A673 (cell line): ENCODE results near the gene EVI2A. TPM values are rescaled to one million over a fixed set of nuclear protein-coding genes. Genes with fewer than 3 reads are reported as not detected.

Experiments
- BruUV-seq: library from RNA; stranded (reverse); fragments of 400-500 nt; replicated peaks from 2 replicates; lab custom pipeline; 2021; lab: Mats Ljungman, UMichigan
- CTCF ChIA-PET: fragments of 300-600 bp; sonication (Branson Sonifier 250); formaldehyde crosslinking; loops from one replicate; lab custom pipeline; 2022; ENCODE audit warnings: antibody characterized with exemption; lab: Charles Lee
- POLR2A ChIA-PET: fragments of 300-600 bp; sonication (Branson Sonifier 250); formaldehyde crosslinking; loops from one replicate; lab custom pipeline; 2022; ENCODE audit warnings: antibody characterized with exemption; ENCODE audit not compliant: low non-redundant PET; lab: Charles Lee
- DNase-seq: peaks from one replicate; pipeline ENCODE4 v3.0.0-alpha.2; 2015; ENCODE audit warnings: low spot score
- H3K27ac ChIP-seq: fragments of 200-600 bp; sonication (generic); 2 replicates; pipeline ENCODE4 v1.5.1; 2016; ENCODE audit warnings: mixed run types, low read depth, mild to moderate bottlenecking, mixed read lengths, antibody characterized with exemption, low read length; ENCODE audit not compliant: poor library complexity, severe bottlenecking
- H3K27me3 ChIP-seq: fragments of 200-600 bp; sonication (generic); replicated peaks from 2 replicates; pipeline ENCODE4 v1.6.1; 2017; ENCODE audit warnings: mixed run types, low read depth, mild to moderate bottlenecking, mixed read lengths, antibody characterized with exemption, low read length; ENCODE audit not compliant: insufficient read depth, poor library complexity
- H3K36me3 ChIP-seq: fragments of 200-600 bp; sonication (generic); 2 replicates; pipeline ENCODE4 v1.6.1; 2016; ENCODE audit warnings: mixed run types, mild to moderate bottlenecking, mixed read lengths, antibody characterized with exemption, low read length; ENCODE audit not compliant: insufficient read depth, poor library complexity, severe bottlenecking
- H3K4me1 ChIP-seq: fragments of 200-600 bp; sonication (generic); 2 replicates; pipeline ENCODE4 v1.6.1; 2017; ENCODE audit warnings: mixed run types, mild to moderate bottlenecking, mixed read lengths, antibody characterized with exemption, low read length; ENCODE audit not compliant: insufficient read depth, poor library complexity, severe bottlenecking
- H3K4me3 ChIP-seq: fragments of 200-600 bp; sonication (generic); 2 replicates; pipeline ENCODE4 v1.5.1; 2016; ENCODE audit warnings: low read depth, mixed run types, mild to moderate bottlenecking, mixed read lengths, low read length; ENCODE audit not compliant: poor library complexity, severe bottlenecking
- H3K9me3 ChIP-seq: fragments of 200-600 bp; sonication (generic); 2 replicates; pipeline ENCODE4 v1.6.1; 2016; ENCODE audit warnings: mixed run types, low read depth, mild to moderate bottlenecking, mixed read lengths, antibody characterized with exemption, low read length; ENCODE audit not compliant: poor library complexity, severe bottlenecking
- EZH2 ChIP-seq: fragments of 200-600 bp; sonication (generic); IDR thresholded peaks from 2 replicates; pipeline ENCODE4 v1.6.1; 2017; ENCODE audit warnings: borderline replicate concordance, low read depth, mild to moderate bottlenecking, mixed read lengths, antibody characterized with exemption, low read length; ENCODE audit not compliant: poor library complexity, severe bottlenecking
- intact Hi-C: fragments of 100-400 bp; cut with micrococcal nuclease; formaldehyde crosslinking; loops from one replicate; pipeline ENCODE4 v1.10.0; 2022; ENCODE audit not compliant: unreplicated experiment
- total RNA-seq: library from RNA; stranded (reverse); gene quantifications from 2 replicates; pipeline ENCODE4 v1.2.3, GENCODE V29; 2021
- TF ChIP-seq, protein P1 (sequence below): fragments of 300-800, 200-600 bp; sonication (generic); conservative IDR thresholded peaks from 2 replicates; pipeline ENCODE4 v1.5.1; 2017; ENCODE audit warnings: low read depth, mild to moderate bottlenecking, antibody characterized with exemption, low read length, moderate library complexity, mixed read lengths

Gene EVI2A
- total RNA-seq, 1 experiment from 2014 or later, result not detected

DNA sequence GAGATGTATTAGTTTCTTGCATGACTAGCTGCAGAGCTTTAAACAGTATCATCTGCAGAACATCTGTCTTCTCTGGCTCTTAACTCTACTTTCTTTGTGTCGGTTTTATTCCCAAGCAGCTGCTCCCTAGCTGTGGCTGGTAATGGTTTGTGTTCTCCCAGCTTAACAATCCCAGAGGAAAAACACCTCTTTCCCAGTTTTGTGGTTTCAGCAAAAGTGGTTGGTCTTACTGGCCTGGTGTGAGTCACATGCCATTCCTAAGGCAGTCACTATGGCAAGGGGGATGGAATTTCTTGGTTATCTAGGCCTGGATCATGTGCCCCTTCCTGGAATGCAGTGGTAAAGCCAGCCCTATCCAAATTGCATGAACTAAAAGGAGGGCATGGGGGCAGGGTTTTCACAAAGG, 51.8 kb downstream of the EVI2A start:
- no peak overlapping the region for H3K27ac ChIP-seq
- intact Hi-C loops, result no loop called here
- CTCF ChIA-PET, result no interaction called here
- DNase-seq, result peak; percentile 4
- H3K4me3 ChIP-seq, result no peak overlapping the region
- H3K9me3 ChIP-seq, result no peaks in the 10 kb centered on the region
- no peaks in the 10 kb centered on the region for H3K27me3 ChIP-seq
- POLR2A ChIA-PET, result no interaction called here
- H3K4me1 ChIP-seq, result peaks cover 6% of the 10 kb centered on the region
- no peaks in the 10 kb centered on the region for H3K36me3 ChIP-seq
- TF ChIP-seq, protein P1, sequence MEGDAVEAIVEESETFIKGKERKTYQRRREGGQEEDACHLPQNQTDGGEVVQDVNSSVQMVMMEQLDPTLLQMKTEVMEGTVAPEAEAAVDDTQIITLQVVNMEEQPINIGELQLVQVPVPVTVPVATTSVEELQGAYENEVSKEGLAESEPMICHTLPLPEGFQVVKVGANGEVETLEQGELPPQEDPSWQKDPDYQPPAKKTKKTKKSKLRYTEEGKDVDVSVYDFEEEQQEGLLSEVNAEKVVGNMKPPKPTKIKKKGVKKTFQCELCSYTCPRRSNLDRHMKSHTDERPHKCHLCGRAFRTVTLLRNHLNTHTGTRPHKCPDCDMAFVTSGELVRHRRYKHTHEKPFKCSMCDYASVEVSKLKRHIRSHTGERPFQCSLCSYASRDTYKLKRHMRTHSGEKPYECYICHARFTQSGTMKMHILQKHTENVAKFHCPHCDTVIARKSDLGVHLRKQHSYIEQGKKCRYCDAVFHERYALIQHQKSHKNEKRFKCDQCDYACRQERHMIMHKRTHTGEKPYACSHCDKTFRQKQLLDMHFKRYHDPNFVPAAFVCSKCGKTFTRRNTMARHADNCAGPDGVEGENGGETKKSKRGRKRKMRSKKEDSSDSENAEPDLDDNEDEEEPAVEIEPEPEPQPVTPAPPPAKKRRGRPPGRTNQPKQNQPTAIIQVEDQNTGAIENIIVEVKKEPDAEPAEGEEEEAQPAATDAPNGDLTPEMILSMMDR, result no peak
- no peak for TF ChIP-seq EZH2
- BruUV-seq, result no TSS peak

DNA sequence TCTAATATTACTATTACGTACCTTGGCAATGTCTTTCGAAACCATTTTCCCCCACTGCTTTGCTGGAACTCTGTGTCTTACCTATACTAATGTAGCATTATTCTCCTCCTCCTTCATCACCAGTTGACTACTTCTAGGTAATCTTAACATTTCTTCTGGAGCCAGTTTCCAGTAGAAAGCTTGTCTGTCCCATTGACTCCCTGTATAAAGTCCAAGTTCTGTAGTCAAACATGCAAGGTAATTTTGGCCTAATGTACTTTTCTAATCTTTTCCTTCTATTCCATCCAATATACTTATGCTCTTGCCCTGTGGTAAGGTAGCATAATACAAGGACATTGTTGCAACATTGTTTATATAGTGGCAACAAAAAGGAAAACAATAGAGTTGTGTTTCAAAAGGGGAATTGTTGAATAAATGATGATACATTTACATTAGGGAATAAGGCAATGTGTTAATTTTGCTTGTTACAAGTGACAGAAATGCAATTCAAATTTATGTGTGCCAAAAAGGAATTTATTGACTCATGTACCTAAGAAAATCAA, 52.3 kb downstream of the EVI2A start:
- Histone ChIP-seq H3K36me3 (no peaks in the 10 kb centered on the region), H3K27me3 (no peaks in the 10 kb centered on the region), H3K4me3 (no peak overlapping the region), H3K27ac (no peak overlapping the region), H3K9me3 (no peaks in the 10 kb centered on the region), H3K4me1 (peaks cover 6% of the 10 kb centered on the region)
- TF ChIP-seq EZH2, result no peak
- TF ChIP-seq, protein P1, result no peak
- ChIA-PET POLR2A (no interaction called here), CTCF (no interaction called here)
- intact Hi-C loops, result no loop called here
- no TSS peak for BruUV-seq
- DNase-seq, result no peak

Other genes with a start within 250 kb of the EVI2A start
- gene NF1, start 226.6 kb downstream of the EVI2A start, total RNA-seq, result 32.1 and 36.5 TPM in 2 replicates
- not detected in 2 replicates for gene OMG, start 24.4 kb downstream of the EVI2A start, total RNA-seq
- gene EVI2B, start 7.6 kb downstream of the EVI2A start, total RNA-seq, result 0.92 TPM in 1 of 2 replicates, not detected in the other
- gene RAB11FIP4, start 70.1 kb upstream of the EVI2A start, total RNA-seq, result 2.4 and 4.1 TPM in 2 replicates